ENCODE results near the gene M6PR.

Gene M6PR

DNA sequence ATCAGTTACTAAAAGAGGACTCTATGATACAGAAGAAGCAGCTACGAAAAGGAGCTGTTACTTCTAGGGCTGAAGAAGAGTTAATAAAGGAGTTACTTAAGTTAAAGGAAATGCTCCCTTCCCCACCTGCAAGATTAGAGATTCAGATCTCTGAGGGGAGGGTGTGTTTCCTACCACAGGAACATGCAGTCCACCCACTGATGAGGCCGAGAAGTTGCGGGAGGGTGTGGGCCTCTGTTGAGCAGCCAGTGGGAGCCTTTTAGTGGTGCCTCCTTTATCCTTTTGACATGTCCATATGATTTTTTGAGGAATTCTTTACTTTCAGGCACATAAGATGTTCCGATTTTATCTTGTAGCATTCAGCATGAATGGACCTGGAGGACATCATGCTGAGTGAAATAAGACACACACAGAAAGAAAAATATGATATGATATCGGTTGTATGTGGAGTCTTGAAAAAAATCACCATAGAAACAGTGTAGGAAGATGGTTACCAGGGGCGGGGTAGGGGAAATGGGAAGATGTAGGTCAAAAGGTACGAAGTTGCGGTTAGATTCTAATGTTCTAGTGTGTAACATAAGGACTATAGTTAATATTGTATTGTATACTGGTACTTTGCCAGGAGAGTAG is 4.4 kb upstream of the M6PR start:
- Histone ChIP-seq H3K27me3 (ENCODE audit: control insufficient read depth, insufficient read depth, low read length) (no peaks in the 10 kb centered on the region), H3K4me1 (no peaks in the 10 kb centered on the region), H3K4me2 (ENCODE audit: low read length) (no peak overlapping the region), H2AFZ (no peak overlapping the region), H3K79me2 (peaks cover 4% of the 10 kb centered on the region), H3K36me3 (ENCODE audit: control insufficient read depth, insufficient read depth, low read length) (no peaks in the 10 kb centered on the region), H3K9ac (no peak overlapping the region), H3K4me3 (ENCODE audit: low read depth, low read length) (no peak overlapping the region), H3K27ac (no peak overlapping the region), H3K9me3 (ENCODE audit: control insufficient read depth, low read length) (no peaks in the 10 kb centered on the region)
- TF ChIP-seq, protein P1, sequence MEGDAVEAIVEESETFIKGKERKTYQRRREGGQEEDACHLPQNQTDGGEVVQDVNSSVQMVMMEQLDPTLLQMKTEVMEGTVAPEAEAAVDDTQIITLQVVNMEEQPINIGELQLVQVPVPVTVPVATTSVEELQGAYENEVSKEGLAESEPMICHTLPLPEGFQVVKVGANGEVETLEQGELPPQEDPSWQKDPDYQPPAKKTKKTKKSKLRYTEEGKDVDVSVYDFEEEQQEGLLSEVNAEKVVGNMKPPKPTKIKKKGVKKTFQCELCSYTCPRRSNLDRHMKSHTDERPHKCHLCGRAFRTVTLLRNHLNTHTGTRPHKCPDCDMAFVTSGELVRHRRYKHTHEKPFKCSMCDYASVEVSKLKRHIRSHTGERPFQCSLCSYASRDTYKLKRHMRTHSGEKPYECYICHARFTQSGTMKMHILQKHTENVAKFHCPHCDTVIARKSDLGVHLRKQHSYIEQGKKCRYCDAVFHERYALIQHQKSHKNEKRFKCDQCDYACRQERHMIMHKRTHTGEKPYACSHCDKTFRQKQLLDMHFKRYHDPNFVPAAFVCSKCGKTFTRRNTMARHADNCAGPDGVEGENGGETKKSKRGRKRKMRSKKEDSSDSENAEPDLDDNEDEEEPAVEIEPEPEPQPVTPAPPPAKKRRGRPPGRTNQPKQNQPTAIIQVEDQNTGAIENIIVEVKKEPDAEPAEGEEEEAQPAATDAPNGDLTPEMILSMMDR (IDR thresholded peaks at IDR 0.05) = no peak

DNA sequence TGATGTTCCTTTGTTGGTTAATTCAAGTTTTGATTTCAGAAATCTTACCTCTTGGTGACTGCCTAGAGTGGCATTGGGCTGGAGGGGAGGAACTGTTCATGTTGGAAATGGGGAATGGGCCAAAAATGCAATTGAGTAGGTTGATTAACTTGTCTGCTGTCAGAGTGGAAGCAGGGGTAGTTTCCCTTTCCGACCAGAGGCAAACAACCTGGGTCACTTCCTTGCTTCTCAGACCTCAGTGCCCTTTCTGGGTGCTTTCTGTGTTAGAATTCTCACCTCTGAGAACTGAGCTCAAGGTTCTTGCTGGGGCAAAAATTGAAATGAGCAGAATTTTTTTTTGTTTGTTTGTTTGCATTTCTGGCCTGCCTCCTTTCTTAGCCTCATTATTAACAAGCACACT is 2.3 kb upstream of the M6PR start:
- Histone ChIP-seq H3K9ac (no peak overlapping the region), H3K4me3 (ENCODE audit: low read depth, low read length) (no peak overlapping the region), H3K4me2 (ENCODE audit: low read length) (no peak overlapping the region), H3K36me3 (ENCODE audit: control insufficient read depth, insufficient read depth, low read length) (no peaks in the 10 kb centered on the region), H2AFZ (no peak overlapping the region), H3K9me3 (ENCODE audit: control insufficient read depth, low read length) (no peaks in the 10 kb centered on the region), H3K4me1 (no peaks in the 10 kb centered on the region), H3K27ac (no peak overlapping the region), H3K27me3 (ENCODE audit: control insufficient read depth, insufficient read depth, low read length) (no peaks in the 10 kb centered on the region), H3K79me2 (peaks cover 6% of the 10 kb centered on the region)
- TF ChIP-seq, protein P1 (IDR thresholded peaks at IDR 0.05) = no peak

DNA sequence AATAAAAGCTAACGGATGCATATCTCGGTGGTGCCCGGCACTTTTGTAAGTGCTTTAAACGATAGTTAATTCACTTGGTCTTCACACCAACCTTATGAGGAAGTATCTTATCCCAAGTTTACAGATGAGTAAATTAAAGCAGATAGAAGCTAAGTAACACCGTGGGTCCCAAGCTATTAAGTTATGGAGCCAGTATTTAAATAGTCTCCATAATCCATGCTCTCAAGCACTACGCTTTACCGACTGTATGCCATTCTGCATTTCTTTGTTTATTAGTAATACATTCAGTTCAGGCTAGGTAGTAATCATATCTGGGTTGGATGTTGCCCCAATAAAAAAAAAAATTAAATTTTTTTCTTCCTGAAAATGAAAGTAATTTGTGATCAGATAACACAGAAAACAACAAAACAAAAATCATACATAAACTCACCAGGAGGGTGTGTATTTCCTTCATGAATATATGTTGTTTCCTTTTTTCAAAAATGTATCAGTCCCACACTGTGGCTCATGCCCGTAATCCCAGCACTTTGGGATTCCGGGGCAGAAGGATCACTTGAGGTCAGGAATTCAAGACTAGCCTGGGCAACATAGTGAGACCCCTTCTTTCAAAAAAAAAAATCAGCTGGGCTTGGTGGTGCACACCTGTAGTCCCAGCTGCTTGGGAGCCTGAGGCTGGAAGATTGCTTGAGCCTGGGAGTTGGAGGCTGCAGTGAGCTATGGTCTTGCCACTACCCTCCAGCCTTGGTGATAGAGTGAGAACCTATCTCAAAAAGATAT is 1.4 kb upstream of the M6PR start:
- no peaks in the 10 kb centered on the region for H3K9me3 ChIP-seq (ENCODE audit: control insufficient read depth, low read length)
- H3K79me2 ChIP-seq = peaks cover 6% of the 10 kb centered on the region
- H3K4me1 ChIP-seq = no peaks in the 10 kb centered on the region
- H2AFZ ChIP-seq = peak overlapping the region; percentile 89
- H3K4me2 ChIP-seq (ENCODE audit: low read length) = peak overlapping the region; percentile 80
- H3K27ac ChIP-seq = no peak overlapping the region
- H3K9ac ChIP-seq = no peak overlapping the region
- no peaks in the 10 kb centered on the region for H3K36me3 ChIP-seq (ENCODE audit: control insufficient read depth, insufficient read depth, low read length)
- H3K27me3 ChIP-seq (ENCODE audit: control insufficient read depth, insufficient read depth, low read length) = no peaks in the 10 kb centered on the region
- peak overlapping the region; percentile 100 for H3K4me3 ChIP-seq (ENCODE audit: low read depth, low read length)
- TF ChIP-seq, protein P1 (IDR thresholded peaks at IDR 0.05) = no peak

DNA sequence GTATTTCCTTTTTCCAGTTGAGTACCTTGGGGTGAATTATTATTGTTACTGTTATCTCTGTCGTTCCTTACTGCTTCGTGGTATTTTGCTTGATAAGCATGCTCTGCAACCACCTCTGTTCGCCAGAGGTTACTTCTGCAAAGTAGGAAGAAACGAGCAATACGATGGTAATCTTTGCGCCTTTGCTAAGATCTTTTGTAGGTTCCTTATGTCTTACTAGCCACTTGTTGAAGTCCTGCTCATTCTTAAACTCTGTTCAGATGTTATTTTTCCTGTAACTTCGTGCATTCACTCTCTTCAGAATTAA is 729 bp upstream of the M6PR start:
- no peaks in the 10 kb centered on the region for H3K9me3 ChIP-seq (ENCODE audit: control insufficient read depth, low read length)
- TF ChIP-seq, protein P1 (IDR thresholded peaks at IDR 0.05) = no peak
- H3K27me3 ChIP-seq (ENCODE audit: control insufficient read depth, insufficient read depth, low read length) = no peaks in the 10 kb centered on the region
- peak overlapping the region; percentile 89 for H2AFZ ChIP-seq
- no peak overlapping the region for H3K9ac ChIP-seq
- peak overlapping the region; percentile 96 for H3K27ac ChIP-seq
- peak overlapping the region; percentile 80 for H3K4me2 ChIP-seq (ENCODE audit: low read length)
- H3K79me2 ChIP-seq = peaks cover 6% of the 10 kb centered on the region
- H3K36me3 ChIP-seq (ENCODE audit: control insufficient read depth, insufficient read depth, low read length) = no peaks in the 10 kb centered on the region
- H3K4me3 ChIP-seq (ENCODE audit: low read depth, low read length) = peak overlapping the region; percentile 100
- no peaks in the 10 kb centered on the region for H3K4me1 ChIP-seq

Measured in parathyroid adenoma (tissue), 2 donors.